HTERT RPE-1 (cell line): ENCODE measurements around the gene CPN2.

Source experiments
- in situ Hi-C: fragments of 300-500 bp; cut with MboI; formaldehyde crosslinking; loops from 4 replicates; pipeline ENCODE4 v1.14.3; 2020; ENCODE audit warnings: low sequenced_read_pairs

CPN2 gene

GRCh38 chr3:194357681-194358080 lies 6.6 kb upstream of the CPN2 start:
- in situ Hi-C loops, result no loop called here

GRCh38 chr3:194355379-194355778 lies 4.3 kb upstream of the CPN2 start:
- in situ Hi-C loops, result no loop called here

- in situ Hi-C loops, result no loop called here
These were observed 3.2 kb upstream of the CPN2 start for GRCh38 chr3:194354315-194354714.

GRCh38 chr3:194352667-194353246 lies 1.6 kb upstream of the CPN2 start:
- in situ Hi-C loops, result no loop called here

DNA sequence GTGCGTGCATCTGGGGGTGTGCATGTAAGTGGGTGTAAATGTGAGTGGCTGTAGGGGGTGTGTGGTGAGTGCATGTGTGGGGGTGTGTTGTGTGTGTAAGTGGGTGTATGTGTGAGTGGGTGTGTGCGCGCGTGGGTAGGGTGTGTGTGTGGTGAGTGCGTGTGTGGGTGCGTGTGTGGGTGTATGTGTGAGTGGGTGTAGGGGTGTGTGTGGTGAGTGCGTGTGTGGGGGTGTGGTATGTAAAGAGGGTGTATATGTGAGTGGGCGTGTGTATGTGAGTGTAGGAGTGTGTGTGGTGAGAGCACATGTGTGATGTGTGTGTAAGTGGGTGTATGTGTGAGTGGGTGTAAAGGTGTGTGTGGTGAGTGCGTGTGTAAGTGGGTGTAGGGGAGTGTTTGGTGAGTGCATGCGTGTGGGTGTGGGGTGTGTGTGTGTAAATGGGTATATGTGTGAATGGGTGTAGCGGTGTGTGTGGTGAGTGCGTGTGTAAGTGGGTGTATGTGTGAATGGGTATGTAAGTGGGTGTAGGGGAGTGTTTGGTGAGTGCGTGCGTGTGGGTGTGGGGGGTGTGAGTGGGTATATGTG lies 916 bp upstream of the CPN2 start:
- in situ Hi-C loops, result no loop called here

- in situ Hi-C loops, result no loop called here
These were observed 429 bp downstream of the CPN2 start for GRCh38 chr3:194350726-194351071.

GRCh38 chr3:194348354-194348753 lies 2.8 kb downstream of the CPN2 start:
- in situ Hi-C loops, result no loop called here

DNA sequence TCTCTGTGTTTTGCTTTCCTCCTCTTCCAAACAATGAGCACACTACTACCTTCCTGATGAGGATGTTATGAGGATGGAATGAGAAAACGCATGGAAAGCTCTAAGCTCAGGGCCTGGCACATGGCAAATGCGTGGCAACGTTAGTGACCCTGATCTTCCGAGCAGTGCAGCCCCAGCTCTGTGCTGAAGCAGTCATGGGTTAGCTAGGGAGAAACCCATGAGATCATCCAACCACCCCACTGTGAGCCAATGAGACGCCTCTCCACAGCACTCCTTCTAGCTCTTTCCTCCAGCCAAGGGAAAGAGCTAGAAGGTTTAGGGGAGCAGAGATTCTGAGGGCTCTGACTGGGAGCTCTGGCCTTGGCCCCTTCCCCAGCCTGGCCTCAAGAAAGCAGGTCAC lies 4.5 kb downstream of the CPN2 start:
- in situ Hi-C loops, result no loop called here

GRCh38 chr3:194346035-194346434 lies 5.1 kb downstream of the CPN2 start:
- in situ Hi-C loops, result no loop called here

DNA sequence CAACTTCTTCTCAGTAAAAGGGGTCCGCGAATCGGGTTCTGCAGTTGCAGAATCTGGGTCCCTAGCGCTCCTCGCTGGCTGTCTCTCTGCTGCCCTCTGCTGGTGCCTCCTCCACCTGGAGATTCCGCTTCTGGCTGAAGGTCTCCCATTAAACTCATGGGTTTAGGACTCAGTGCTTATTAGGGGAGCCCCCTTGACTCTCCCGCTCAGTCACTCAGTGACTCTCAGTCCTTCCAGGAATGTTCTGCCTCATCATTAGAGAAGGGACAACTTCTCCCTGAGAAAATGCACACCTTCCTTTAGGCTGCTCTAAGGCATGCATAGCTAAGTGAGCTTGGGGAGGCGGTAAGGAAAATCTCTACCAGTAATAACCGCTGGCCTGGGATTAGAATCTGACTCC lies 7.1 kb downstream of the CPN2 start:
- in situ Hi-C loops, result no loop called here

DNA sequence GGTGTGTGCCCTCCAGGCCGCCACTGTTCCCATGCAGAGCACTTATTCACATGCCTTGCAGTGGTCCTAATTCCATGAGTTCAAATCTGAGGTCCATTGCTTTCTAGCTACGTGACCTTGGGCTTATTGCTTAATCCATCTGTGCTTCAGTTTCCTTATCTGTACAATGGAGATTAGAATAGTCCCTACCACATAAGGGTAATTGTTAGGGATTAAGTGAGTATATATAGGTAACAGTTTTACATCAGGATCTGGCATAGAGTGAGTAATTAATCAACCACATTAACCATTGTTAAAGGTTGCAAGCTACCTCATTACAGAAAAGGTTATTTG lies 7.6 kb downstream of the CPN2 start:
- in situ Hi-C loops, result no loop called here

- in situ Hi-C loops, result no loop called here
These were observed 8.1 kb downstream of the CPN2 start for GRCh38 chr3:194342861-194343560.

DNA sequence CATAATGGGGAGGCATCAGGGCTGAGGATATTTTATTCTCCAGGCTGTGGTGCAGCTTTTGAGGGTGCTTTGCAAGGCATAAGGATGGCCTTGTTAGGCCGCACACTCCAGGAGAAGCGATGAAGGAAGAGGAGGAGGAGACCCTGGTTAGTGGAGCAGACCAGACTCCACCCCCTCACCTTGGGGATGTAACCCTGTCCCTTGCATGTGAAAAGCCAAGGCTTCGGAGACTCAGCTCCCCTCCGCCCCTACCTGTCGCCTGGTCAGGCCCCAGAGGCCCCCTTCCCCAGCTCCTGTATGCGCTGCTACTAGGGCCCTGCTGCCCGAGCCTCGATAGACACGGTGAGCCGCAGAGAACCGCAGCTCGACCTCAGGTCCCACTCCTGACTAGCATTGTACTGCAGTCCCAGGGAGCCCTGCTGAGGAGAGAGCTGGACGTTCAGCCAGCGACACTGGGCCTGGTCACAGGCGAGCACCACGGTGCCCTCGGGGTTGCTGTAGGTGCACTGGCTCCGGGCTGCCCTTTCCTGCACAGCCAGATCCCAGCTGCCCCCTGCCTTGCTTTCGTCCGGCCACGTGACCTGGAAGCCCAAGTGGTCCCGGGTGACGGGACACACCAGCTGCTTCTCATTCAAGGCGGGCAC lies 10.2 kb downstream of the CPN2 start:
- in situ Hi-C loops, result no loop called here

DNA sequence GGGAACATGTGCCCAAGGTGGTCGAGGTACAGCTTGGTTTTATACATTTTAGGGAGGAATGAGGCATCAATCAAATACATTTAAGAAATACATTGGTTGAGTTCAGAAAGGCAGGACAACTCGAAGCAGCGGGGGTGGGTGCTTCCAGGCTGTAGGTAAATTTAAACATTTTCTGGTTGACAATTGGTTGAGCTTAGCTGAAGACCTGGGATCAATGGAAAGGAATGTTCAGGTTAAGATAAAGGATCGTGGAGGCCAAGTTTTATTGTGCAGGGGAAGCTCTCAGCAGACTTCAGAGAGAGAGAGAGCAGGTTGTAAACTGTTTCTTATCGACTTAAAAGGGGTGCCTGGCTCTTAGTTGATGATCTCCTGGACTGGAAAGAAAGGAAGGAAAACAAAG lies 11.3 kb downstream of the CPN2 start:
- in situ Hi-C loops, result no loop called here

DNA sequence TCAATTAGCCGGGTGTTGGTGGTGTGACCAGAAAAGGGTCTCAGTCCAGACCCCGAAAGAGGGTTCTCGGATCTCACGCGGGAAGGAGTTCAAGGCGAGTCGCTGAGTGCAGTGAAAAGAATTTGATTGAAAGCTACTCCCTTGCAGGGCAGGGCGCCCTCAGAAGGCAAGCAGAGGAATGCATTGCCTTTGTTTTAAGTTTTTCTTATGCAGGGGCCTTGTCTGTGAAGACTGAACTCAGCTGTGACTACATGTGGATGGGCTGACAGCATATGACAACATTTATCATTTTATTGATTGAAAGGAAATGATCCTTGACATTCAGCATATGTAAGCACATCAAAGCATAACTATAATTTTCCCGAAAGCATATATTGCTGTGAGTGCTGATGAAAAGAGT lies 11.8 kb downstream of the CPN2 start:
- in situ Hi-C loops, result no loop called here

GRCh38 chr3:194337965-194338753 lies 13.0 kb downstream of the CPN2 start:
- in situ Hi-C loops, result no loop called here

DNA sequence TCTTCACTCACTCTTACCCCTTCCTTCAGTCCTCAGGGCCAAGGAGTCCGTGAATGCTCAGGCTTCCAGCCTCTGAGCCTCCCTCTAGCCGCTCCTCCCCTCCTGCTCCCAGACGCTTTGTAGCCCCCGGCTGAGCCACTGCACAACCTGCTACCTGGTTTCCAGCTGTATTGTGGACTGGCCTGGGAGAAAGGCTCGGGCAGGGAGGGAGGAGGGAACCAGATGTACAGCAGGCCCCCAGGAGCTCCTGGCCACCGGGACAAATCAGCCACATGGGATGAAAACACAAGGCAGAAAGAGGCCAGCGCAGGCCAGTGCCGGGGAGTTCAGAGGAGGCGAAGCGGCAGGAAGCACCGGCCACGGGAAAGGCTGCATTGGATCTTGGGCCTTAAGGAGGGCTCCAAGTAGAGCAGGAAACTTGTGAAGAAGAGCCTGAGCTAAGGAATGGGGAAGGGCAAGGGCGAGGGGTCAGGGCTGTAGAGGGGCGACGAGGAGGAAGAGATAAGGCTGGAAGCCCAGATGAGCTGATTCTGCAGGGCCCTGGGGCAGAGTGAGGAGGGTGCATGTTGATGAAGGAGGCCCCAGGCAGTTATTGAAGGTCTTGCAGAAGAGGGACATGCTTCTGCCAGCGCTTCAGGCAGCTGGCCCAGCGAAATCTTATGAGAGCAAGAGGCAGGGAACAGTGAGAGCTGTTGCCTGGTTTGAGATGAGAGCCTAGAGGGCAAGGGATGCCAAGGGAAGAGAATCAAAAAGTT lies 14.3 kb downstream of the CPN2 start:
- in situ Hi-C loops, result no loop called here

- in situ Hi-C loops, result no loop called here
These were observed 17.2 kb downstream of the CPN2 start for GRCh38 chr3:194333981-194334320.

GRCh38 chr3:194333212-194333980 lies 17.7 kb downstream of the CPN2 start:
- in situ Hi-C loops, result no loop called here

GRCh38 chr3:194332858-194333211 lies 18.3 kb downstream of the CPN2 start:
- in situ Hi-C loops, result no loop called here
